ENCODE measurements around the gene RBBP8. TPM values are rescaled to one million over a fixed set of nuclear protein-coding genes. Genes with fewer than 3 reads are reported as not detected.
A peak's percentile ranks its signal among the peaks of the same experiment; 100 is the strongest.

Gene RBBP8
- total and polyA plus RNA-seq, 10 of the 15 experiments (the other 5 are each of a cell fraction or from before 2014, with no cell fraction given), result 46.2 to 82.3 (median 68.7) TPM

DNA sequence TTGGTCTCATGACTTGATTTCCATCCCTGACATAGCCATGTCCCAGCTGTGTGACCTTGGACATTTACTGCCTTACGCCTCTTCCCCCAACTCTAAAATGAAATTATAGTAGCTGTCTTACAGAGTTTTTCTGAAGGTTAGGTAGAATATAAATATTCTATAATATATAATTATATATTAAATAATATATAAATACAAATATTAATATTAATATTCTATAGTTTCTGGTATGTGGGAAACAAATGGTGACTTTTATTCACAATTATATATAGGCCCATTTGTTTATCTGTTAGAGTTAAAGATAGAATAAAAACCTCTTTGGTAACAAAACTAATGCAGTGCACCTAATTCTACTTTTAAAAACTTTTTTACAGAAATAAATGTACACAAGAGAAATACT is 1.7 kb downstream of the RBBP8 start:
- 0 out of 2 replicates have a peak overlapping the region, but pooled peaks have one; percentile 21 for H3K27ac ChIP-seq (ENCODE audit: control insufficient read depth, insufficient read depth)
- intact Hi-C loops (cut with micrococcal nuclease; ENCODE audit: unreplicated experiment), result loop anchor here (5.0 to 10.0 kb wide), 5 partner anchors 137 to 570 kb away; partner anchors contain the start of genes CABLES1 and RMC1
- POLR2A ChIA-PET, result interaction anchor here (0.9 kb wide), 1 partner anchor 36 kb away, joined by 5 read pairs; no protein-coding TSS in a partner anchor
- H3K4me2 ChIP-seq (ENCODE audit: control insufficient read depth, insufficient read depth), result peak overlapping the region; percentile 81
- 57% methylated on average over 1 of the region's 1 CpG for WGBS (ENCODE audit: insufficient coverage, insufficient replicate concordance, low lambda C conversion rate, missing lambda C conversion rate)
- no peak for FAIRE-seq
- H3K9ac ChIP-seq (ENCODE audit: control insufficient read depth, insufficient read depth, low read length), result peak overlapping the region; percentile 97; the same call in 1 of the 2 replicates
- no peak for ATAC-seq
- no peaks in the 10 kb centered on the region for H3K9me3 ChIP-seq (replicated peaks; ENCODE audit: control insufficient read depth, insufficient read depth, low read length)
- peak overlapping the region; percentile 65 for H3K4me3 ChIP-seq
- CTCF ChIA-PET, result interaction anchor here (1.0 to 2.6 kb wide), 8 partner anchors 12 to 488 kb away, joined by 3 to 13 read pairs (median 4); no protein-coding TSS in a partner anchor
- RAD21 ChIA-PET (ENCODE audit: unreplicated experiment), result interaction anchor here (0.6 to 1.7 kb wide), 6 partner anchors 43 to 199 kb away, joined by 3 to 9 read pairs (median 5); no protein-coding TSS in a partner anchor
- peaks cover 28% of the 10 kb centered on the region for H3K79me2 ChIP-seq (ENCODE audit: control insufficient read depth, insufficient read depth, low read length)
- TF ChIP-seq, protein P1, sequence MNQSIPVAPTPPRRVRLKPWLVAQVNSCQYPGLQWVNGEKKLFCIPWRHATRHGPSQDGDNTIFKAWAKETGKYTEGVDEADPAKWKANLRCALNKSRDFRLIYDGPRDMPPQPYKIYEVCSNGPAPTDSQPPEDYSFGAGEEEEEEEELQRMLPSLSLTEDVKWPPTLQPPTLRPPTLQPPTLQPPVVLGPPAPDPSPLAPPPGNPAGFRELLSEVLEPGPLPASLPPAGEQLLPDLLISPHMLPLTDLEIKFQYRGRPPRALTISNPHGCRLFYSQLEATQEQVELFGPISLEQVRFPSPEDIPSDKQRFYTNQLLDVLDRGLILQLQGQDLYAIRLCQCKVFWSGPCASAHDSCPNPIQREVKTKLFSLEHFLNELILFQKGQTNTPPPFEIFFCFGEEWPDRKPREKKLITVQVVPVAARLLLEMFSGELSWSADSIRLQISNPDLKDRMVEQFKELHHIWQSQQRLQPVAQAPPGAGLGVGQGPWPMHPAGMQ (IDR thresholded peaks at IDR 0.05; ENCODE audit: borderline replicate concordance), result no peak
- TF ChIP-seq, protein P2, sequence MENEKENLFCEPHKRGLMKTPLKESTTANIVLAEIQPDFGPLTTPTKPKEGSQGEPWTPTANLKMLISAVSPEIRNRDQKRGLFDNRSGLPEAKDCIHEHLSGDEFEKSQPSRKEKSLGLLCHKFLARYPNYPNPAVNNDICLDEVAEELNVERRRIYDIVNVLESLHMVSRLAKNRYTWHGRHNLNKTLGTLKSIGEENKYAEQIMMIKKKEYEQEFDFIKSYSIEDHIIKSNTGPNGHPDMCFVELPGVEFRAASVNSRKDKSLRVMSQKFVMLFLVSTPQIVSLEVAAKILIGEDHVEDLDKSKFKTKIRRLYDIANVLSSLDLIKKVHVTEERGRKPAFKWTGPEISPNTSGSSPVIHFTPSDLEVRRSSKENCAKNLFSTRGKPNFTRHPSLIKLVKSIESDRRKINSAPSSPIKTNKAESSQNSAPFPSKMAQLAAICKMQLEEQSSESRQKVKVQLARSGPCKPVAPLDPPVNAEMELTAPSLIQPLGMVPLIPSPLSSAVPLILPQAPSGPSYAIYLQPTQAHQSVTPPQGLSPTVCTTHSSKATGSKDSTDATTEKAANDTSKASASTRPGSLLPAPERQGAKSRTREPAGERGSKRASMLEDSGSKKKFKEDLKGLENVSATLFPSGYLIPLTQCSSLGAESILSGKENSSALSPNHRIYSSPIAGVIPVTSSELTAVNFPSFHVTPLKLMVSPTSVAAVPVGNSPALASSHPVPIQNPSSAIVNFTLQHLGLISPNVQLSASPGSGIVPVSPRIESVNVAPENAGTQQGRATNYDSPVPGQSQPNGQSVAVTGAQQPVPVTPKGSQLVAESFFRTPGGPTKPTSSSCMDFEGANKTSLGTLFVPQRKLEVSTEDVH (IDR thresholded peaks at IDR 0.05; ENCODE audit: low read depth, partially characterized antibody), result no peak
- TF ChIP-seq NFXL1 (IDR thresholded peaks at IDR 0.05; ENCODE audit: borderline replicate concordance), result no peak
- TF ChIP-seq, protein P3, sequence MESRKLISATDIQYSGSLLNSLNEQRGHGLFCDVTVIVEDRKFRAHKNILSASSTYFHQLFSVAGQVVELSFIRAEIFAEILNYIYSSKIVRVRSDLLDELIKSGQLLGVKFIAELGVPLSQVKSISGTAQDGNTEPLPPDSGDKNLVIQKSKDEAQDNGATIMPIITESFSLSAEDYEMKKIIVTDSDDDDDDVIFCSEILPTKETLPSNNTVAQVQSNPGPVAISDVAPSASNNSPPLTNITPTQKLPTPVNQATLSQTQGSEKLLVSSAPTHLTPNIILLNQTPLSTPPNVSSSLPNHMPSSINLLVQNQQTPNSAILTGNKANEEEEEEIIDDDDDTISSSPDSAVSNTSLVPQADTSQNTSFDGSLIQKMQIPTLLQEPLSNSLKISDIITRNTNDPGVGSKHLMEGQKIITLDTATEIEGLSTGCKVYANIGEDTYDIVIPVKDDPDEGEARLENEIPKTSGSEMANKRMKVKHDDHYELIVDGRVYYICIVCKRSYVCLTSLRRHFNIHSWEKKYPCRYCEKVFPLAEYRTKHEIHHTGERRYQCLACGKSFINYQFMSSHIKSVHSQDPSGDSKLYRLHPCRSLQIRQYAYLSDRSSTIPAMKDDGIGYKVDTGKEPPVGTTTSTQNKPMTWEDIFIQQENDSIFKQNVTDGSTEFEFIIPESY (IDR thresholded peaks at IDR 0.05), result no peak
- TF ChIP-seq ZBED1 (IDR thresholded peaks at IDR 0.05; ENCODE audit: borderline replicate concordance), result no peak
- TF ChIP-seq, protein P4, sequence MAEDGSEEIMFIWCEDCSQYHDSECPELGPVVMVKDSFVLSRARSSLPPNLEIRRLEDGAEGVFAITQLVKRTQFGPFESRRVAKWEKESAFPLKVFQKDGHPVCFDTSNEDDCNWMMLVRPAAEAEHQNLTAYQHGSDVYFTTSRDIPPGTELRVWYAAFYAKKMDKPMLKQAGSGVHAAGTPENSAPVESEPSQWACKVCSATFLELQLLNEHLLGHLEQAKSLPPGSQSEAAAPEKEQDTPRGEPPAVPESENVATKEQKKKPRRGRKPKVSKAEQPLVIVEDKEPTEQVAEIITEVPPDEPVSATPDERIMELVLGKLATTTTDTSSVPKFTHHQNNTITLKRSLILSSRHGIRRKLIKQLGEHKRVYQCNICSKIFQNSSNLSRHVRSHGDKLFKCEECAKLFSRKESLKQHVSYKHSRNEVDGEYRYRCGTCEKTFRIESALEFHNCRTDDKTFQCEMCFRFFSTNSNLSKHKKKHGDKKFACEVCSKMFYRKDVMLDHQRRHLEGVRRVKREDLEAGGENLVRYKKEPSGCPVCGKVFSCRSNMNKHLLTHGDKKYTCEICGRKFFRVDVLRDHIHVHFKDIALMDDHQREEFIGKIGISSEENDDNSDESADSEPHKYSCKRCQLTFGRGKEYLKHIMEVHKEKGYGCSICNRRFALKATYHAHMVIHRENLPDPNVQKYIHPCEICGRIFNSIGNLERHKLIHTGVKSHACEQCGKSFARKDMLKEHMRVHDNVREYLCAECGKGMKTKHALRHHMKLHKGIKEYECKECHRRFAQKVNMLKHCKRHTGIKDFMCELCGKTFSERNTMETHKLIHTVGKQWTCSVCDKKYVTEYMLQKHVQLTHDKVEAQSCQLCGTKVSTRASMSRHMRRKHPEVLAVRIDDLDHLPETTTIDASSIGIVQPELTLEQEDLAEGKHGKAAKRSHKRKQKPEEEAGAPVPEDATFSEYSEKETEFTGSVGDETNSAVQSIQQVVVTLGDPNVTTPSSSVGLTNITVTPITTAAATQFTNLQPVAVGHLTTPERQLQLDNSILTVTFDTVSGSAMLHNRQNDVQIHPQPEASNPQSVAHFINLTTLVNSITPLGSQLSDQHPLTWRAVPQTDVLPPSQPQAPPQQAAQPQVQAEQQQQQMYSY (CRISPR knock-in tag; IDR thresholded peaks at IDR 0.05), result no peak
- TF ChIP-seq, protein P5, sequence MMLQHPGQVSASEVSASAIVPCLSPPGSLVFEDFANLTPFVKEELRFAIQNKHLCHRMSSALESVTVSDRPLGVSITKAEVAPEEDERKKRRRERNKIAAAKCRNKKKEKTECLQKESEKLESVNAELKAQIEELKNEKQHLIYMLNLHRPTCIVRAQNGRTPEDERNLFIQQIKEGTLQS (IDR thresholded peaks at IDR 0.05; ENCODE audit: borderline replicate concordance, extremely low read depth, low read depth, low read length), result no peak
- TF ChIP-seq ZNF384 (IDR thresholded peaks at IDR 0.05; ENCODE audit: borderline replicate concordance, low read depth, low read length), result no peak
- TF ChIP-seq RBBP5 (conservative IDR thresholded peaks at IDR 0.05), result no peak
- no peaks in the 10 kb centered on the region for H3K27me3 ChIP-seq (replicated peaks in 1 of 2; ENCODE audit: control insufficient read depth in 2 of 2, insufficient read depth in 2 of 2, low read length in 1 of 2)
- SMC1A ChIA-PET (ENCODE audit: uncharacterized antibody, unreplicated experiment), result interaction anchor here (0.9 to 4.1 kb wide), 12 partner anchors 9 to 471 kb away, joined by 3 to 25 read pairs (median 4); no protein-coding TSS in a partner anchor
- in situ Hi-C loops (cut with MboI), result loop anchor here (25.0 kb wide), 1 partner anchor 1822 kb away; the partner anchor contains the start of gene ROCK1
- no peaks in the 10 kb centered on the region for H4K20me1 ChIP-seq (ENCODE audit: control insufficient read depth, insufficient read depth)
- DNase-seq (ENCODE audit: low read depth, low spot score), result no peak
- H3K4me1 ChIP-seq (ENCODE audit: control insufficient read depth, insufficient read depth, low read length), result peaks cover 1% of the 10 kb centered on the region
- peak overlapping the region; percentile 39 for H2AFZ ChIP-seq (ENCODE audit: control insufficient read depth, low read depth, low read length)
- peaks cover 0 to 3% of the 10 kb centered on the region in 2 experiments; a peak in 1 of 4 replicates for H3K36me3 ChIP-seq (ENCODE audit: control insufficient read depth in 2 of 2, insufficient read depth in 2 of 2, low read length in 1 of 2)
- BruUV-seq (replicated peaks), result no TSS peak
